A673 (cell line): ENCODE results near the gene ADPRS. TPM values are rescaled to one million over a fixed set of nuclear protein-coding genes. Genes with fewer than 3 reads are reported as not detected.

ENCODE experiments used
- BruUV-seq: library from RNA; stranded (reverse); fragments of 400-500 nt; replicated peaks from 2 replicates; lab custom pipeline; 2021; lab: Mats Ljungman, UMichigan
- CTCF ChIA-PET: fragments of 300-600 bp; sonication (Branson Sonifier 250); formaldehyde crosslinking; loops from one replicate; lab custom pipeline; 2022; ENCODE audit warnings: antibody characterized with exemption; lab: Charles Lee
- POLR2A ChIA-PET: fragments of 300-600 bp; sonication (Branson Sonifier 250); formaldehyde crosslinking; loops from one replicate; lab custom pipeline; 2022; ENCODE audit warnings: antibody characterized with exemption; ENCODE audit not compliant: low non-redundant PET; lab: Charles Lee
- DNase-seq: peaks from one replicate; pipeline ENCODE4 v3.0.0-alpha.2; 2015; ENCODE audit warnings: low spot score
- H3K27ac ChIP-seq: fragments of 200-600 bp; sonication (generic); 2 replicates; pipeline ENCODE4 v1.5.1; 2016; ENCODE audit warnings: mixed run types, low read depth, mild to moderate bottlenecking, mixed read lengths, antibody characterized with exemption, low read length; ENCODE audit not compliant: poor library complexity, severe bottlenecking
- H3K27me3 ChIP-seq: fragments of 200-600 bp; sonication (generic); replicated peaks from 2 replicates; pipeline ENCODE4 v1.6.1; 2017; ENCODE audit warnings: mixed run types, low read depth, mild to moderate bottlenecking, mixed read lengths, antibody characterized with exemption, low read length; ENCODE audit not compliant: insufficient read depth, poor library complexity
- H3K36me3 ChIP-seq: fragments of 200-600 bp; sonication (generic); 2 replicates; pipeline ENCODE4 v1.6.1; 2016; ENCODE audit warnings: mixed run types, mild to moderate bottlenecking, mixed read lengths, antibody characterized with exemption, low read length; ENCODE audit not compliant: insufficient read depth, poor library complexity, severe bottlenecking
- H3K4me1 ChIP-seq: fragments of 200-600 bp; sonication (generic); 2 replicates; pipeline ENCODE4 v1.6.1; 2017; ENCODE audit warnings: mixed run types, mild to moderate bottlenecking, mixed read lengths, antibody characterized with exemption, low read length; ENCODE audit not compliant: insufficient read depth, poor library complexity, severe bottlenecking
- H3K4me3 ChIP-seq: fragments of 200-600 bp; sonication (generic); 2 replicates; pipeline ENCODE4 v1.5.1; 2016; ENCODE audit warnings: low read depth, mixed run types, mild to moderate bottlenecking, mixed read lengths, low read length; ENCODE audit not compliant: poor library complexity, severe bottlenecking
- H3K9me3 ChIP-seq: fragments of 200-600 bp; sonication (generic); 2 replicates; pipeline ENCODE4 v1.6.1; 2016; ENCODE audit warnings: mixed run types, low read depth, mild to moderate bottlenecking, mixed read lengths, antibody characterized with exemption, low read length; ENCODE audit not compliant: poor library complexity, severe bottlenecking
- EZH2 ChIP-seq: fragments of 200-600 bp; sonication (generic); IDR thresholded peaks from 2 replicates; pipeline ENCODE4 v1.6.1; 2017; ENCODE audit warnings: borderline replicate concordance, low read depth, mild to moderate bottlenecking, mixed read lengths, antibody characterized with exemption, low read length; ENCODE audit not compliant: poor library complexity, severe bottlenecking
- intact Hi-C: fragments of 100-400 bp; cut with micrococcal nuclease; formaldehyde crosslinking; loops from one replicate; pipeline ENCODE4 v1.10.0; 2022; ENCODE audit not compliant: unreplicated experiment
- total RNA-seq: library from RNA; stranded (reverse); gene quantifications from 2 replicates; pipeline ENCODE4 v1.2.3, GENCODE V29; 2021
- TF ChIP-seq, protein P1 (sequence below): fragments of 300-800, 200-600 bp; sonication (generic); conservative IDR thresholded peaks from 2 replicates; pipeline ENCODE4 v1.5.1; 2017; ENCODE audit warnings: low read depth, mild to moderate bottlenecking, antibody characterized with exemption, low read length, moderate library complexity, mixed read lengths

Gene ADPRS
- total RNA-seq, 1 experiment from 2014 or later: 34.2 TPM

- Histone ChIP-seq H3K27me3 (no peaks in the 10 kb centered on the region), H3K36me3 (peaks cover 45% of the 10 kb centered on the region), H3K9me3 (no peaks in the 10 kb centered on the region), H3K4me3 (no peak overlapping the region), H3K4me1 (peaks cover 7% of the 10 kb centered on the region), H3K27ac (peak overlapping the region; percentile 32)
- ChIA-PET POLR2A (no interaction called here), CTCF (interaction anchor here (0.5 to 1.0 kb wide), 6 partner anchors 10 to 1228 kb away, joined by 3 to 5 read pairs (median 3); no protein-coding TSS in a partner anchor)
- DNase-seq: peak; percentile 69
- intact Hi-C loops: loop anchor here (5.0 kb wide), 2 partner anchors 36 to 91 kb away; no protein-coding TSS in a partner anchor
- no TSS peak for BruUV-seq
- TF ChIP-seq, protein P1, sequence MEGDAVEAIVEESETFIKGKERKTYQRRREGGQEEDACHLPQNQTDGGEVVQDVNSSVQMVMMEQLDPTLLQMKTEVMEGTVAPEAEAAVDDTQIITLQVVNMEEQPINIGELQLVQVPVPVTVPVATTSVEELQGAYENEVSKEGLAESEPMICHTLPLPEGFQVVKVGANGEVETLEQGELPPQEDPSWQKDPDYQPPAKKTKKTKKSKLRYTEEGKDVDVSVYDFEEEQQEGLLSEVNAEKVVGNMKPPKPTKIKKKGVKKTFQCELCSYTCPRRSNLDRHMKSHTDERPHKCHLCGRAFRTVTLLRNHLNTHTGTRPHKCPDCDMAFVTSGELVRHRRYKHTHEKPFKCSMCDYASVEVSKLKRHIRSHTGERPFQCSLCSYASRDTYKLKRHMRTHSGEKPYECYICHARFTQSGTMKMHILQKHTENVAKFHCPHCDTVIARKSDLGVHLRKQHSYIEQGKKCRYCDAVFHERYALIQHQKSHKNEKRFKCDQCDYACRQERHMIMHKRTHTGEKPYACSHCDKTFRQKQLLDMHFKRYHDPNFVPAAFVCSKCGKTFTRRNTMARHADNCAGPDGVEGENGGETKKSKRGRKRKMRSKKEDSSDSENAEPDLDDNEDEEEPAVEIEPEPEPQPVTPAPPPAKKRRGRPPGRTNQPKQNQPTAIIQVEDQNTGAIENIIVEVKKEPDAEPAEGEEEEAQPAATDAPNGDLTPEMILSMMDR: peak; percentile 25; the same call in 1 of the 2 replicates
- TF ChIP-seq EZH2: no peak
Measured at GRCh38 chr1:36096500-36097432, 8.1 kb downstream of the ADPRS start.

- CTCF ChIA-PET: interaction anchor here (0.5 to 1.0 kb wide), 3 partner anchors 13 to 188 kb away, joined by 3 to 5 read pairs (median 3); no protein-coding TSS in a partner anchor
Measured at GRCh38 chr1:36097693-36098585, 9.2 kb downstream of the ADPRS start.

More at GRCh38 chr1:36097693-36098585, 9.2 kb downstream of the ADPRS start:
- BruUV-seq: no TSS peak
- POLR2A ChIA-PET: interaction anchor here (0.6 kb wide), 1 partner anchor 95 kb away, joined by 3 read pairs; no protein-coding TSS in a partner anchor
- Histone ChIP-seq H3K9me3 (no peaks in the 10 kb centered on the region), H3K27me3 (no peaks in the 10 kb centered on the region), H3K27ac (no peak overlapping the region), H3K4me3 (no peak overlapping the region), H3K36me3 (peaks cover 33% of the 10 kb centered on the region), H3K4me1 (peaks cover 7% of the 10 kb centered on the region)
- intact Hi-C loops: loop anchor here (2.0 to 5.0 kb wide), 4 partner anchors 34 to 271 kb away; no protein-coding TSS in a partner anchor
- no peak for DNase-seq
- TF ChIP-seq EZH2: no peak
- TF ChIP-seq, protein P1: no peak
